Suprapubic skin (tissue), 4 donors: ENCODE results near the gene XXYLT1. TPM values are rescaled to one million over a fixed set of nuclear protein-coding genes. Genes with fewer than 3 reads are reported as not detected.
A peak's percentile ranks its signal among the peaks of the same experiment; 100 is the strongest.
"Not testable (repeated sequence)": the region's sequence is repeated elsewhere in the genome, so short reads cannot be mapped to it uniquely, and the experiment has no call there.

ENCODE experiments used
- DNase-seq, 2 donors: peaks; one replicate each; pipeline ENCODE4 v3.0.0-alpha.2; 2019; ENCODE audit warnings: low spot score in 2 of 2
- H3K27ac ChIP-seq: fragments of 200-600 bp; sonication (generic); one replicate; pipeline ENCODE4 v1.5.1; 2019
- H3K27me3 ChIP-seq: fragments of 200-600 bp; sonication (generic); one replicate; pipeline ENCODE4 v1.5.1; 2019
- H3K36me3 ChIP-seq: fragments of 200-600 bp; sonication (generic); one replicate; pipeline ENCODE4 v1.5.1; 2019
- H3K4me1 ChIP-seq: fragments of 200-600 bp; sonication (generic); one replicate; pipeline ENCODE4 v1.5.1; 2019
- H3K4me3 ChIP-seq: fragments of 200-600 bp; sonication (generic); one replicate; pipeline ENCODE4 v1.5.1; 2019; ENCODE audit warnings: mild to moderate bottlenecking
- H3K9me3 ChIP-seq: fragments of 200-600 bp; sonication (generic); one replicate; pipeline ENCODE4 v1.5.1; 2019
- EP300 ChIP-seq: sonication (generic); formaldehyde crosslinking; IDR thresholded peaks from one replicate; pipeline ENCODE4 v1.6.1; 2017; ENCODE audit warnings: antibody characterized with exemption
- POLR2A ChIP-seq, 2 donors: fragments of 450-650 bp; IDR thresholded peaks; one replicate each; pipeline ENCODE4 v1.6.1; 2017; ENCODE audit warnings: antibody characterized with exemption in 2 of 2, mild to moderate bottlenecking in 2 of 2, moderate library complexity in 2 of 2
- POLR2AphosphoS5 ChIP-seq, 3 donors: sonication (generic); formaldehyde crosslinking; IDR thresholded peaks; one replicate each; pipeline ENCODE4 v1.6.1; 2017; ENCODE audit warnings: antibody characterized with exemption in 3 of 3
- WGBS: methylation state at CpG from one replicate; pipeline ENCODE4 v1.1.5; 2018; 5-methylcytosine and 5-hydroxymethylcytosine counted together
- total RNA-seq, 4 donors: library from RNA; depleted of rRNA; stranded (reverse); fragments of >200 nt; gene quantifications; one replicate each; pipeline ENCODE4 v1.1.0, GENCODE V29; 2016
- TF ChIP-seq, protein P1 (sequence below), 2 donors: fragments of 200-600 bp in 1 of 2; fragments of 450-650 bp in 1 of 2; sonication (generic) in 1 of 2; IDR thresholded peaks; one replicate each; pipeline ENCODE4 v1.5.1; 2016 to 2019; ENCODE audit warnings: antibody characterized with exemption in 2 of 2, mild to moderate bottlenecking in 1 of 2, moderate library complexity in 1 of 2

The XXYLT1 gene
- total RNA-seq, 4 donors from 2014 or later: 8.0 to 19.4 (median 13.2) TPM

DNA sequence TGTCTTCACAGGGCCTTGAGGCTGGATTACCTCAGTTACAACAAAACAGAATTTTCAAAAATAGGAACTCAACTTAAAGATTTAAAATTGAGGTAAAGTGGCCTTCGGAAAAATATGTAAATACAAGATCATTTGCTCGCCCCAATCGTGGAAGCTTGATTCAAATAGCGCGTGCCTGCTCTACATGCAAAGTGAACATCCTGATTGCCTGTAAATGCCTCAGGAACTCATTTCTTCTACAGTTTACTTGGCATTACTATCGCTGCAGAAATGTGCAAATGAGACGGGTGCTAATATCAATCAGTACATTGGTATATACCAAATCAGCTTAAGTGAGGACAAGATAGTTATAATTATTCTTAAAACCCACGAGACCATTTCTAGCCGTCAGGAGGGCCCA lies 159.2 kb downstream of the XXYLT1 start:
- Histone ChIP-seq H3K27ac (no peak overlapping the region), H3K9me3 (no peaks in the 10 kb centered on the region)
- 95% methylated on average over 9 of the region's 9 CpGs for WGBS

GRCh38 chr3:195111319-195111705 lies 159.6 kb downstream of the XXYLT1 start:
- H3K4me3 ChIP-seq: no peak overlapping the region
- 86% methylated on average over 9 of the region's 9 CpGs for WGBS
- TF ChIP-seq POLR2A (IDR thresholded peaks at IDR 0.05): no peak
- no peak for TF ChIP-seq POLR2AphosphoS5 (IDR thresholded peaks at IDR 0.05)
- no peak for TF ChIP-seq EP300
- TF ChIP-seq, protein P1, sequence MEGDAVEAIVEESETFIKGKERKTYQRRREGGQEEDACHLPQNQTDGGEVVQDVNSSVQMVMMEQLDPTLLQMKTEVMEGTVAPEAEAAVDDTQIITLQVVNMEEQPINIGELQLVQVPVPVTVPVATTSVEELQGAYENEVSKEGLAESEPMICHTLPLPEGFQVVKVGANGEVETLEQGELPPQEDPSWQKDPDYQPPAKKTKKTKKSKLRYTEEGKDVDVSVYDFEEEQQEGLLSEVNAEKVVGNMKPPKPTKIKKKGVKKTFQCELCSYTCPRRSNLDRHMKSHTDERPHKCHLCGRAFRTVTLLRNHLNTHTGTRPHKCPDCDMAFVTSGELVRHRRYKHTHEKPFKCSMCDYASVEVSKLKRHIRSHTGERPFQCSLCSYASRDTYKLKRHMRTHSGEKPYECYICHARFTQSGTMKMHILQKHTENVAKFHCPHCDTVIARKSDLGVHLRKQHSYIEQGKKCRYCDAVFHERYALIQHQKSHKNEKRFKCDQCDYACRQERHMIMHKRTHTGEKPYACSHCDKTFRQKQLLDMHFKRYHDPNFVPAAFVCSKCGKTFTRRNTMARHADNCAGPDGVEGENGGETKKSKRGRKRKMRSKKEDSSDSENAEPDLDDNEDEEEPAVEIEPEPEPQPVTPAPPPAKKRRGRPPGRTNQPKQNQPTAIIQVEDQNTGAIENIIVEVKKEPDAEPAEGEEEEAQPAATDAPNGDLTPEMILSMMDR (IDR thresholded peaks at IDR 0.05): no peak

More for the DNA sequence above, 159.2 kb downstream of the XXYLT1 start:
- Histone ChIP-seq H3K4me3 (no peak overlapping the region), H3K36me3 (no peaks in the 10 kb centered on the region), H3K4me1 (peaks cover 13% of the 10 kb centered on the region), H3K27me3 (no peaks in the 10 kb centered on the region)
- peak in 1 of 2 donors; percentile 14 for DNase-seq
- TF ChIP-seq POLR2A (IDR thresholded peaks at IDR 0.05) (no peak), EP300 (no peak), POLR2AphosphoS5 (IDR thresholded peaks at IDR 0.05) (no peak)
- TF ChIP-seq, protein P1 (IDR thresholded peaks at IDR 0.05): no peak

GRCh38 chr3:195110647-195111318 lies 160.2 kb downstream of the XXYLT1 start:
- 73% methylated on average over 14 of the region's 14 CpGs for WGBS
- no peaks in the 10 kb centered on the region for H3K27me3 ChIP-seq
- TF ChIP-seq EP300 (no peak), POLR2A (IDR thresholded peaks at IDR 0.05) (no peak), POLR2AphosphoS5 (IDR thresholded peaks at IDR 0.05) (no peak)
- TF ChIP-seq, protein P1 (IDR thresholded peaks at IDR 0.05): no peak

More at GRCh38 chr3:195111319-195111705, 159.6 kb downstream of the XXYLT1 start:
- no peak overlapping the region for H3K27ac ChIP-seq
- no peaks in the 10 kb centered on the region for H3K27me3 ChIP-seq
- H3K36me3 ChIP-seq: no peaks in the 10 kb centered on the region
- peak in 1 of 2 donors; percentile 49 for DNase-seq
- no peaks in the 10 kb centered on the region for H3K9me3 ChIP-seq
- H3K4me1 ChIP-seq: peaks cover 17% of the 10 kb centered on the region

GRCh38 chr3:195109098-195109657 lies 161.8 kb downstream of the XXYLT1 start:
- Histone ChIP-seq H3K9me3 (no peaks in the 10 kb centered on the region), H3K27me3 (no peaks in the 10 kb centered on the region), H3K27ac (no peak overlapping the region), H3K4me3 (no peak overlapping the region), H3K4me1 (peaks cover 20% of the 10 kb centered on the region), H3K36me3 (no peaks in the 10 kb centered on the region)
- 83% methylated on average over 10 of the region's 10 CpGs for WGBS
- TF ChIP-seq POLR2AphosphoS5 (IDR thresholded peaks at IDR 0.05): no peak
- TF ChIP-seq, protein P1 (IDR thresholded peaks at IDR 0.05): no peak
- TF ChIP-seq POLR2A (IDR thresholded peaks at IDR 0.05): no peak
- TF ChIP-seq EP300: no peak
- DNase-seq: peak in 1 of 2 donors; percentile 28

More at GRCh38 chr3:195110647-195111318, 160.2 kb downstream of the XXYLT1 start:
- H3K36me3 ChIP-seq: no peaks in the 10 kb centered on the region
- H3K4me3 ChIP-seq: no peak overlapping the region
- DNase-seq: peak in 1 of 2 donors; percentile 64
- H3K4me1 ChIP-seq: peaks cover 20% of the 10 kb centered on the region
- H3K27ac ChIP-seq: no peak overlapping the region
- no peaks in the 10 kb centered on the region for H3K9me3 ChIP-seq

GRCh38 chr3:195107593-195107992 lies 163.4 kb downstream of the XXYLT1 start:
- H3K4me1 ChIP-seq: peaks cover 15% of the 10 kb centered on the region
- H3K27ac ChIP-seq: no peak overlapping the region
- H3K4me3 ChIP-seq: no peak overlapping the region
- TF ChIP-seq POLR2AphosphoS5 (IDR thresholded peaks at IDR 0.05) (no peak), EP300 (no peak), POLR2A (IDR thresholded peaks at IDR 0.05) (no peak)
- TF ChIP-seq, protein P1 (IDR thresholded peaks at IDR 0.05): no peak
- no peaks in the 10 kb centered on the region for H3K9me3 ChIP-seq
- 76% methylated on average over 8 of the region's 8 CpGs for WGBS
- no peaks in the 10 kb centered on the region for H3K27me3 ChIP-seq
- peak in 1 of 2 donors; percentile 56 for DNase-seq
- no peaks in the 10 kb centered on the region for H3K36me3 ChIP-seq

DNA sequence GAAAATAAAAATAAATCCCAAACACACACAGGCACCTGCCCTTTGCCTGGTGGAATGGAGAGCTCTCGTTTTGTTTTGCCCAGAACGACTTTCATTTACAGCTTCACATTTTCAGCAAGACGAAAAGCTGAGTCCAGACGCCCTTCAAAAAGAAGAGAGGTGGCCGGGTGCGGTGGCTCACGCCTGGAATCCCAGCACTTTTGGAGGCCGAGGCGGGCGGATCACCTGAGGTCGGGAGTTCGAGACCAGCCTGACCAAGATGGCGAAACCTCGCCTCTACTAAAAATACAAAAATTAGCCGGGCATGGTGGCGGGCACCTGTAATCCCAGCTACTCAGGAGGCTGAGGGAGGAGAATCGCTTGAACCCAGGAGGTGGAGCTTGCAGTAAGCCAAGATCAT lies 163.9 kb downstream of the XXYLT1 start:
- peaks cover 17% of the 10 kb centered on the region for H3K4me1 ChIP-seq
- H3K27ac ChIP-seq, H3K27me3 ChIP-seq, H3K4me3 ChIP-seq, H3K36me3 ChIP-seq, H3K9me3 ChIP-seq: not testable (repeated sequence)
- 87% methylated on average over 14 of the region's 17 CpGs for WGBS
- peak in 1 of 2 donors; percentile 41 for DNase-seq
